HG03354 (cell line): Measurements from ENCODE around the gene IP6K1.
"Not testable (repeated sequence)": the region's sequence is repeated elsewhere in the genome, so short reads cannot be mapped to it uniquely, and the experiment has no call there.

Experiments used
- ATAC-seq: cut with Tn5 transposase; IDR thresholded peaks from one replicate; pipeline ENCODE4 v1.9.1; 2021; ENCODE audit warnings: mild to moderate bottlenecking; ENCODE audit not compliant: unreplicated experiment, poor library complexity, severe bottlenecking

Gene IP6K1

DNA sequence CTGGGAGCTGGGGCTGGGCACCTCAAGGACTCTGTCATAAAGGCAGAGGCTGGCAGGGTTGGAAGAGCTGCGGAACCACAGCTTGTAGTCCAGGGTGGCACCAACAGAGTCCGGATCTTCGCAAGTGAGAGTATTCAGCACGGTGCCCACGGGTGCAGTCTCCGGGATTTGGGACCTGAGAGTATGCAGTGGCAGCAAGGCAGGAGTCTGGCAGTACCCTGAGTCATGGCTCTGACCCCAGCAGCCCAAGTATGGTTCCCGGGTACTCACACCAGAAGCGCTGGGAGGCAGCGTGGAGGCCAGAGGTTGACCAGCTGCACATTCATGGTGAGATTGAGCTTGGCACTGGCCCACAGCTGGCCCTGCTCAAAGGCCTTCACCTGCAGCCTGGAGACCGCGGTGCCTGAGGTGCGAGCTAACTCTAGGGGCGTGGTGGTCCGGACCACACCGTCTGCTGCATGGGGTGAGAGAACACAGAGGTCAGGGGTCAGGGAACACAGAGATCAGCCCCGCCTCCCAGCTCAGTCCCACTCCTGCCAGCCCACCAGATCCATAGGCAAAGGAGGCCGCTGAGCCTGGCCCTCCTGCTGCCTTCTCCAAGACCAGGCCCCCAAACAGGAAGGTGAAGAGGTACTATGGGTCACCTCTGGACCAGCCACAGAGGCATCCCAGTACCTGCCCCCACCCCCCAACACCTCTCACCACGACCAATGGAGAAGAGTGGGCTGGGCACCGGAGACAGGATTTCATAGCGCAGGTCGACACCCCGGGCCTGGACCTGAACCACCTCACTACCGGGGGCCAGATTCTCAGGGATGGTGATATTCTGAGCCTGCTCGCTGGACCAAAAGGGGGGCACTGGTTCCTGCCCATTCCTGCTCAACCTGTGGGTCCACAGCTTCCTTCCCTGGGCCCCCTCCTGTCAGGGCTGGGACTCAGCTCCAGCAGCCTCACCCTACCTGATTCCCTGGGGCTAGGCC is 8.9 kb upstream of the IP6K1 start:
- ATAC-seq: no peak

DNA sequence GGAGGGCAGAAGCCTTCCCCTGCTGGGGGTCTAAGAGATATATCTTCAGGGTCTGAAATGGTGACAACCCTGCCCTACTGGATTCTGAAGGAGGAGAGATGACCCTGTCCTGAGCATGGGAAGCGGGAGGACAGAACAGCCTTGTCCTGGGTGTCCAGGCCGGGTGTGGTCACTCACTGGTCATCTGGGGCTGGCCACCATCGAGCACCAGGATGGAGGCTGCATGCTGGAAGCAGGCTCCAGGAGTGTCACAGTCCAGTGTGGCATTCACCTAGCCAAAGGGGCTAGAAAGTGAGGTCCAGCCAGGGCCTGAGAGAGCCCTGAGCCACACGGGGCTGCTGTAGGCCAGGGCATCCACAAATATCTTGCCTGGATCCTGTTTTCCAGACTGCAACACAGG is 8.1 kb upstream of the IP6K1 start:
- ATAC-seq: no peak

DNA sequence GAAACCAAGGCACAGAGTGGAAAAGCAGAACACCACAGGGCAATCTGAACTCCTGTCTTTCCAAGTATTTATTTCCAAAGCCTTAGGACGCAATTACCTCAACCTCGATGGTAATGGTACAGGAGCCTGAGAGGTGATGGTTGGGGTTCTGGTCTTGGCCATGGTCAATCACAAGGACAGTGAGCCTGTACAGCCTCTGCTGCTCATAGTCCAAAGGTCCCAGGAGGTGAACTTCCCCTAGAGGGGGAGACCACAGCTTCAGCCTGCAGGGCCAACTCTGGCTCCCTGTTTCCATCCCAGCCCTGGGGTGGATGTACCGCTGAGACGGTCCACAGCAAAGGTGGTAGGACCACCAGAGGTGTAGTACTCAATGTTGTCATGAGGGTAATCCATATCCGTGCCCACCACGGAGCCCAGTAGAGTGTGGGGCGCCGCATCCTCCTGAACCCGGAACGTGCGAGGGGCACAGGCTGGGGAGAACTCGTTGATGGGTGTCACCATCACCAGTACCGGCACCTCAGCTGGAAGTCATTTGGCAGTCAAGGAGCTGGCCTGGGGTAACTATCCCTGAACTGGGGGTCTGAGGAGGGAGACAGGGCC is 7.2 kb upstream of the IP6K1 start:
- ATAC-seq: no peak

DNA sequence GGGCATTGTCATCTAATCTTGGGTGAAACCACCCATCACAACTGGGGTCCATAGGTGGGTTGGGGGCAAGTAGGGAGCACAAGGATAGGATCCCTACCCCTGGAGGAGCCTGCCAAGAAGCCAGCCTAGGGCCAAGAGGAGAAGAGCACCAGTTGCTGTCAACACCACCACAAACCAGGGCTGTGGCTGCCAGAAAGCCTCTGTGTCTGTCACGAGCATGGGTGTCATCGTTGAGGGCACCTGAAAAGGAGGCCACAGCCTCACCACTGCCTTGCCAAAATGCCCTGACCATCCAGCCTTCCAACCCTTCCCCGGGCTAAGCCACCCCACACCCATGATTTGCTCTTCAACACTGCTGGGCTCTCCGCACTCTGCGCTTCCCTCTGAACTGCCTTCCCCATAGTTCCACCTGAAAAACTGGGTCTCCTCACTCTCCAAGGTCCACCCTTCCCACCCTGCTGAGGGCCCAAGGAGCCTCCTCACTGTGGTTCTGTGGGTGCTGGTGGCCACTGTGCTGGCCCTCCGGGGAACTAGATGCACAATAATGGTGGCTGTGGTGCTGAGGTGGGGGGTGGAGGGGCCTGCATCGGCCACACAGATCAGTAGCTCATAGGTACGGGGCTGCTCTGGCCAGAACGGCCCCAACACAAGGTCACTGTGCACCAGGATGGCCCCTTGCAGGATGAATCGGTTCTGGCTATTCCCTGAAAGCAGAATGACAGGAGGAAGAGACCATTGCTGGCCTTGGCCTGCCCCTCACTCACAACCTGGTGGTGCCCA is 6.2 kb upstream of the IP6K1 start:
- ATAC-seq: no peak

DNA sequence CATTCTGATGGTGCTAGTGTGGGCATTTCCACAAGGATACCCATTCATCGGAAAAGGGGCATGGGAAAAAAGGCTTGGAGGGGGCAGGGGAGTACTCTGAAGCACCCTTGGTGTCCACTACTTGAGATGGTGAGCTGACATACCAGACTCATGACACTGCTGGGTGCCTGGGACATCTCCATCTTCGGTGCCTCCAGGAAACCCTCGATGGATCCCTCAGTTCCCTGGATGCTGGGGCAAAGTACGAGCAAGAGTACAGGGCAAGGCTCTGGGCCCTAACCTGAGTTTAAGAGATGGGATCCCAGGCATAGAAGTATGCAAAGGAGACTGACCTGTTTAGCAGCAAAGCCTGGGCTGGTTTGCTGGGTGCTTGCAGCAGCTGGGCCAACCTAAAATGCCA is 5.2 kb upstream of the IP6K1 start:
- ATAC-seq: no peak

DNA sequence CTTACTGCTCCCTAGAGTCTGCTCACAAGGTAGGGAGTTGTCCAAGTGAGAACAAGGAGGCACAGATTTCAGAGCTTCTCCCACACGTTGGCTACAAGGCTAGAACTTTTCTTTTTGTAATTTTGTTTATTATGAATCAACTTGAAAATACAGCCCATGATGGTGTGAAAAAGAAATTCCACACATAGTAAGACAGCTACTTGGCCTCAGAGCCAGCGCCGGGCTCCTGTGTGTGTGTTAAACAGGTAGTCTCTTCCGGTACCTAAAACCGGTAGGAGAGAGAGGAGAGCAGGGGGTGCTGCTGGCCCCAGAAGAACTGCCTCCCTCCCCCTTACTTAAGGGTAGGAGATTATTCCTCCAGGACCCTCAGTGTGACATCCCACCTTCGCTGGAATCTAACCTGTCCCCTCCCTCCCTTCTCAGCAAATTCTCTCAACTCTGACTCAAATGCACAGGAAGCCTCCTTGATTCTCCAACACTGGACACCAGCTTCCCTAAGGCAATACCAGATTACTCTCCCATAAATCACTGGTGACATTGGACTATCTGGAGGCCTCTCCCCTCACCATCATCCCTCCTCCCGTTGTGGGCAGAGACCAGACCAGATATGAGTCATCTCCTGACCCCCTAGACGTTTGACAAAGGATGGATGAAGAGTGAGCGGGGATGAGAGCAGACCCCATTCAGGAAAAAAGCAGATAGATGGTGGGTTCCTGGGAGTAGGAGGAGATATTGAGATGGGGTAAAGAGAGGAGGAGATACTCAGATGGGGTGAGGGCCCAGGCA is 4.5 kb upstream of the IP6K1 start:
- no peak for ATAC-seq

DNA sequence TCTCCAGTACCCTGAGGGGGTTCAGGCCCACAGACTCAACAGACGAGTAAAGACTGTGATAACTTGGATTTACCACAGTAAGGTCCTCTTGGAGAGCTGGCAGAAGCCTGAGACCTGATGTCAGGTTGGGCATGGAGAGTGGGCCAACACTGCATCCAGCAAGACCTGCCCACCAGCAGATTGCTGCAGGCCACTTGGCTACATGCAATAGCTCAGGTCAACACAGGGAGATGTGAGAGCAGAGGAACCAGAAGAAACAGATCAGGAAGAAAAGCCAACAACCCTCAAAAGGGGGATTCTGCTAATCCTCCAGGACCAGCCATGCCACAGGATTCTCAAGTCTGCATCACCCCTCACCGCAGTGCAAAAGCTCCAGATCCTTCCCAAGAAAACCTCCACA is 1.7 kb upstream of the IP6K1 start:
- no peak for ATAC-seq

DNA sequence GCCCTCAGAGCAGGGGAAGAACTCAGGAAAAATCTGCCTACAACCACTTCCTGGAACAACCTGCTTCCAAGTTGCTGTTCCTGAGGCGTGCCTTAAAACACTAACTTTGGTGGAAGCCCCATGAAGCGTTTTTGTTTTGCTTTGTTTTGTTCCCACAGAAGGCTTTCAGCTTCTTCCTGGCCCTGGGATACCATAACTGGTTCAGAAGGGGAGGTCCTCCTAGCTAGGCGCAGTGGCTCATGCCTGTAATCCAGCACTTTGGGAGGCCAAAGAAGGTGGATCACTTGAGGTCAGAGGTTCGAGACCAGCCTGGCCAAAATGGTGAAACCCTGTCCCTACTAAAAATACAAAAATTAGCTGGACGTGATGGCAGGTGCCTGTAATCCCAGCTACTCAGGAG is 1.2 kb upstream of the IP6K1 start:
- no peak for ATAC-seq

DNA sequence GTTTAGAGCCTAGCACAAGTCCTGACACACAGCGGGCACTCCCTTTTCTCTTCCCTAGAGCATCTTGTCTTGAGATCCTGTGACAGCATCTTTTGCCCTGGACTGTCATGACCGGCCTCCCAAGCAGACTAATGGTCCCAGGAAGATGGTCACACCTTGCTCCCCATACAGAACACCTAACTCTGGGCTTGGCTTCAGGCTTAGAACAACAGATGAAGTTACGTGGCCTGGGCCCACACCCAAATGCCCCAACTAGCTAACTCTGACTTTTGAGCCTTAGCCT is 781 bp upstream of the IP6K1 start:
- ATAC-seq: no peak

DNA sequence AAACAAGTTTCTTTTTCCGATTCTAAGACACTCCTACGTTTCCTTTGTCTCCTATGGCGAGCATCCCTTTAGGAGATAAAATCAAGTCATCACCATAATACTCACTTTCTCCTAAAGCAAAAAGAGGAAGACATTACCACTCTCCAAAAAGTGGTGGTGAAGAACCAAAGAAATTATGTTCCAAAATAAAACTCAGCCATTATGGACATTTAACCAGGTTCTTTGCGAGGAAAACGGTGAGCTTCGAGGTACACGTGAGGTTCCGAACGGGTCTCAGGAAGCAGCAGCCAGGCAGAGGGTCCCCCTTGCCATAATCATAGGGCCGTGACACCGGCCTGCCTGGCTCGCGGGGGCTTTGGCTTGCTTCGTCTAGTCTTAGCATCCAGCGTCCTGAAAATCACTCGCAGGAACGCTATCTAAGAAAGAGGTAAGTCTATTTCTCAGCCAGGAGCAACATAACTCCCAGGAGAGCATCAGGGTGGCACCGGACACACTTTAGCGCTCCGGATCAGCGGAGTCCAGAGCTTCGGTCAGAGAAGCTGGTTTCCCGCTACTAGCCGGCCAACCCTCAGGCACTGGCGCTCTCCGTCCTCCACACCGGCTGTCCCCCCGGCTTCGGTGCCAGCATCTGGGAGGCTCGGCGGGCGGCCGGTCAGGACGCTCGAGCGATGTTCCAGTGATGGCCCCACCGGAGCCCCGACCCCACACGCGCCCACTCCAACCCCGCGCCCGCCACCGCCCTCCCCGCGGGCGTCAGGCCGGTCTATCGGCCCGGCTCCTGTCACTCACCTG is 581 bp downstream of the IP6K1 start:
- ATAC-seq: peak; percentile 44

DNA sequence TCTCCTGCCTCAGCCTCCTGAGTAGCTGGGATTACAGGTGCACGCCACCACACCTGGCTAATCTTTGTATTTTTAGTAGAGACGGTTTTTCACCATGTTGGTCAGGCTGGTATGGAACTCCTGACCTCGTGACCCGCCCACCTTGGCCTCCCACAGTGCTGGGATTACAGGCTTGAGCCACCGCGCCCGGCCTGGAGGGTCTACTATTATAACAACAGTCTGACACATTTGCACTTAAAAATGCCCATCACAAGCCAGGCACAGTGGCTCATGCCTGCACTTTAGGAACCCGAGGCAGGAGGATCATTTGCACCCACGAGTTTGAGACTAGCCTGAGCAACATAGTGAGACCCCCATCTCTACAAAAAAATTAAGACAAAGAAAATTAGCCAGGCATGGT is 4.1 kb downstream of the IP6K1 start:
- ATAC-seq: not testable (repeated sequence)

DNA sequence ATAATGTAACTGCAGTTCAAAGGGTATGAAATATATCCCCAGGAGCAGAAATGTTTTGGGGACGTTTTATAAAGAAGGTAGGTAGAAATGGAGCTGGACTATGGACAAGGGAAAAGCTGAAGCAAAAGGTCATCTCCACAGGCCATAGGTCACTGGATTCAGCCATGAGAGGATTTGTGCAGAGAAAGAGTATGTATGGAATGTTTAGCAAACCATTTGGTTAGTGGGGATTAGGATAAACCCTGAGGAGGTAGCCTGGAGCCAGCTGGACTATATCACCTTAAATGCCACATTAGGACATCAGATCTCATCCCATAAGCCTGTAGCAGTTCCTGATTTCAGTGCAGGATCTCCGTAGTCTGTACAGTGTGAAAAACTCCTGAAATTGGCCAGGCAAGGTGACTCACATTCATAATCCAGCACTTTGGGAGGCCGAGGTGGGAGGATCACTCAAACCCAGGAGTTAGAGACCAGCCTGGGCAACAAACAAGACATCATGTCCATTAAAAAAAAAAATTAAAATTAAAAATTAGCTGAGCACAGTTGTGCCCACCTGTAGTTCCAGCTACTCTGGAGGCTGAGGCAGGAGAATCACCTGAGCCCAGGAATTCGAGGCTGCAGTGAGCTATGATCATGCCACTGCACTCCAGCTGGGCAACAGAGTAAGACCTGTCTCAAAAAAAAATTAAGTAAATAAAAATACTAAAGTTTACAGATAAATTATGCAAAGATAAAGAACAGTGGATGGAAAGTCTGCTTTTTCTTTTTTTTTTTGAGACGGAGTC is 4.7 kb downstream of the IP6K1 start:
- no peak for ATAC-seq

DNA sequence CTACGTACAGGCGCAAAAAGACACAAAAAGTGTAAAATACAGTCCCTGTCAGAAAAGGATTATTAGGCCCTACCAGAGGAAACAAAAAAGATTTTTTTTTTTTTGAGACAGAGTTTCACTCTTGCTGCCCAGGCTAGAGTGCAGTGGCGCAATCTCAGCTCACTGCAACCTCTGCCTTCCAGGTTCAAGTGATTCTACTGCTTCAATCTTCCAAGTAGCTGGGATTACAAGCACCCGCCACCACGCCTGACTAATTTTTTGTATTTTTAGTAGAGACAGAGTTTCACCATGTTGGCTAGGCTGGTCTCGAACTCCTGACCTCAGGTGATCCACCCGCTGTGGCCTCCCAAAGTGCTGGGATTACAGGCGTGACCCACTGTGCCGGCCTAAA is 5.4 kb downstream of the IP6K1 start:
- ATAC-seq: not testable (repeated sequence)

DNA sequence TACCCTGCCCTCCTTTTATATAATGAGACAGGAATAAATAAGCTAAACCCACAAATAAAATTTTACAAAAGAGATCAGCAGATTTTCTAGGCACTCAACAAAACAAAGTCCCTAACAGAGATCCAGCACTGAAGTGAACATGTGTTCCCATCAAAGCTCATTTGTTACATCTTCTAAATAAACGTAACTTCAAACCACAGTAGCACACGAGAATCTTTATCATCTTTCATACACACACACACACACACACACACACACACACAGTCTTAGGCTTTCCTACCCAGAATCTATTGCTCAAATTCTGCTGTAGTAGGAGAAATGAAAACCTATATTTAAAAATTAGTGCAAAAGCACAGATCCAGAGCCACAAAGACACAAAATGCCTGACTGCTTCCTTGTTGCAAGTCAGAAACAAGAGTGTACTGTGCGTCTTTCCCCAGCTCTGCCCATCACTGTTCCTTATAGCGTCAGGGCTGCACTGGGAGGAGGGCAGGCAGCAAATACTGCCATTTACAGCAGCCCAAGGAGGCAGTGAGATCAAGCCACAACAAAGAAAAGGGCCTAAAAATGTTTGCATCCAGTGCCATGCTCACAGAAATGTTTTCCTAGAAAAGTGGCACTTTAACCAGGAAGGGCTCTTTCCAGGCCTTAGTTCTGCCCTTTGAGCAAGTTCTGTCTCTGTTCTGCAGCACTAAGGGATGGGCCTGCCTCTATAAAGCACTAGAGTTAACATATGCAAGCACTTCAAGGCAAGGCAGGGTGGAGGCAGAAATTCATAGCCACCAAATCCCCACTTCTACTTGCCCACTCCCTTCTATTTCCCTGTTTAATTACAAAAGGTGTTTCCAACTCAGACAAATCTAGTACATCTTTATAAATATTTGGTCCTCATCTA is 6.0 kb downstream of the IP6K1 start:
- ATAC-seq: no peak

DNA sequence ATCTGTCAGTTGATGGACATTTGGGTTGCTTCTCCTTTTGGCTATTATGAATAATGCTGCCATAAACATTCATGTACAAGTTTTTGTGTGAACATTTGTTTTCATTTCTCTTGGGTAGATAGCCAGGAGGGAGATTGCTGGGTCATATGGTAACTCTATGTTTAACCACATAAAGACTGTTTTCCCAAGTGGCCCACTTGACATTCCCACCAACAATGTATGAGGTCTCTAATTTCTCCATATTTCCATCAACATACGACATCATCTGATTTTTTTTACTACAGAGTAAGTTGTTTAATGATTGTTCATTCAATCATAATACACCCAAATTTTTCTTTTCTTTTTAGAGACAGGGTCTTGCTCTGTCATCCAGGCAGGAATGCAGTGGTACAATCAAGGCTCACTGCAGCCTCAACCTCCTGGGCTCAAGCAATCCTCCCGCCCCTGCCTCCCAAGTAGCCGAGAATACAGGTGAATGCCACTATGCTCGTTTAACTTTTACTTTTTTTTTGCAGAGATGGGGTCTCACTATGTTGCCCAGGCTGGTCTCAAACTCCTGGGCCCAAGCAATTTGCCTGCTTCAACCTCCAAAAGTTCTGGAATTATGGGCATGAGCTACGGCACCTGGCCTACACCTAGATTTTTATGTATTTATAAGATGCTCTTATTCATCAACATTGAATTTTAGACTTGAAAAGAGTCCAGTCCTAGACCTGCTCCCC is 6.8 kb downstream of the IP6K1 start:
- ATAC-seq: no peak

DNA sequence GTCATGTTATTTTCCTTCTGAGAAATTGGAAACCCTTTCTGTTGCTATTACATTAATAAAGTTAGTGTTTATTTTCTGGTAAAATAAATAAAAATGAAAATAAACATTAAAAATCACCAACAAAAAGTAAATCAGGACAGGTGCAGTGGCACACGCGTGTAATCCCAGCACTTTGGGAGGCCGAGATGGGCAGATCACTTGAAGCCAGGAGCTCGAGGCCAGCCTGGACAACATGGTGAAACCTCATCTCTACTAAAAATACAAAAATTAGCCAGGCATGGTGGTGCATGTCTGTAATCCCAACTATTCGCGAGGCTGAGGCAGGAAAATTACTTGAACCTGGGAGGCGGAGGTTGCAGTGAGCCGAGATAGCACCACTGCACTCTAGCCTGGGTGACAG is 10.2 kb downstream of the IP6K1 start:
- ATAC-seq: not testable (repeated sequence)

DNA sequence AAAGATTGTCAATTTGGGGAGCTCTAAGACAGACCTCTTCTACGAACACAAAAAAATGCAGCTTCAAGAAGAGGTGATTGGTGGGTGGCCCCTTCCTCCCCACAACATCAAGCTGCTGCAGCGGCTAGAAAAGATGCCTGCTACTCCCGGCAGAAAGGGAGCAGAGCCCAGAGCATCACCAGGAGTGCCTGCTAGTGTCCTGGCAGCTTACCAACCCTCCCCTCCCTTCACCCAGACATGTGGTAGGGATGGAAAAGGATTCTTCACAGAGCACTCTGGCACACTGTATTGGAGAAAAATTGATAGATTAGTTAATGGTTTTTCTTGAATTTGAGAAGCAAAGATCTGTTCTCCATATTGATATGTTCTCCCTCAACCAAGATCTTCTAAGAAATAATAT is 10.8 kb downstream of the IP6K1 start:
- ATAC-seq: no peak
